ENCODE data around the gene ULK3.
A peak's percentile ranks its signal among the peaks of the same experiment; 100 is the strongest.

Gene ULK3

GRCh38 chr15:74850393-74850792, 7.4 kb upstream of the ULK3 start:
- H3K4me3 ChIP-seq (ENCODE audit: low read depth, low read length) = no peak overlapping the region
- TF ChIP-seq, protein P1, sequence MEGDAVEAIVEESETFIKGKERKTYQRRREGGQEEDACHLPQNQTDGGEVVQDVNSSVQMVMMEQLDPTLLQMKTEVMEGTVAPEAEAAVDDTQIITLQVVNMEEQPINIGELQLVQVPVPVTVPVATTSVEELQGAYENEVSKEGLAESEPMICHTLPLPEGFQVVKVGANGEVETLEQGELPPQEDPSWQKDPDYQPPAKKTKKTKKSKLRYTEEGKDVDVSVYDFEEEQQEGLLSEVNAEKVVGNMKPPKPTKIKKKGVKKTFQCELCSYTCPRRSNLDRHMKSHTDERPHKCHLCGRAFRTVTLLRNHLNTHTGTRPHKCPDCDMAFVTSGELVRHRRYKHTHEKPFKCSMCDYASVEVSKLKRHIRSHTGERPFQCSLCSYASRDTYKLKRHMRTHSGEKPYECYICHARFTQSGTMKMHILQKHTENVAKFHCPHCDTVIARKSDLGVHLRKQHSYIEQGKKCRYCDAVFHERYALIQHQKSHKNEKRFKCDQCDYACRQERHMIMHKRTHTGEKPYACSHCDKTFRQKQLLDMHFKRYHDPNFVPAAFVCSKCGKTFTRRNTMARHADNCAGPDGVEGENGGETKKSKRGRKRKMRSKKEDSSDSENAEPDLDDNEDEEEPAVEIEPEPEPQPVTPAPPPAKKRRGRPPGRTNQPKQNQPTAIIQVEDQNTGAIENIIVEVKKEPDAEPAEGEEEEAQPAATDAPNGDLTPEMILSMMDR (IDR thresholded peaks at IDR 0.05; ENCODE audit: insufficient read depth, low read depth, low read length, missing control alignments) = no peak
- no peak for DNase-seq (ENCODE audit: low read depth)

GRCh38 chr15:74847432-74847831, 4.5 kb upstream of the ULK3 start:
- TF ChIP-seq, protein P1 (IDR thresholded peaks at IDR 0.05; ENCODE audit: insufficient read depth, low read depth, low read length, missing control alignments) = no peak
- no peak overlapping the region for H3K4me3 ChIP-seq (ENCODE audit: low read depth, low read length)
- no peak for DNase-seq (ENCODE audit: low read depth)

DNA sequence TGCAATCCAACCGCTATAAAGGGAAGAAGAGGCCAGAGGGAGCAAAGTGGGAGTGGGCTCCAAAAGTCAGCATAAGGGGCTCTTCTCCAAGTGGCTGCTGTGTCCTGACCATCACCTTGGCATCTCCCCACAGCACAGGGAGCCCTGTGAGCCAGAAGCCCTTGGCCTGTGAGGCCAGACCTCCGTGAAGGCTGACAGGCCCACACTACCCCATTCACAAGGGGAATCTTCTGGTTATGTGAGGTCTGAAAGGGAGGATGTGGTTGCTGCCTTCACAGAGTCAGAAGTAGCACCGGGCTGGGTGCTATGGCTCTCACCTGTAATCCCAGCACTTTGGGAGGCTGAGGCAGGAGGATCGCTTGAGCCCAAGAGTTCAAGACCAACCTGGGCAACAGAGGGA, 2.6 kb upstream of the ULK3 start:
- TF ChIP-seq, protein P1 (IDR thresholded peaks at IDR 0.05; ENCODE audit: insufficient read depth, low read depth, low read length, missing control alignments) = no peak
- no peak for DNase-seq (ENCODE audit: low read depth)
- H3K4me3 ChIP-seq (ENCODE audit: low read depth, low read length) = no peak overlapping the region

GRCh38 chr15:74845208-74845568, 2.2 kb upstream of the ULK3 start:
- DNase-seq (ENCODE audit: low read depth) = no peak
- no peak overlapping the region for H3K4me3 ChIP-seq (ENCODE audit: low read depth, low read length)
- TF ChIP-seq, protein P1 (IDR thresholded peaks at IDR 0.05; ENCODE audit: insufficient read depth, low read depth, low read length, missing control alignments) = no peak

GRCh38 chr15:74844319-74845207, 1.6 kb upstream of the ULK3 start:
- DNase-seq (ENCODE audit: low read depth) = no peak
- TF ChIP-seq, protein P1 (IDR thresholded peaks at IDR 0.05; ENCODE audit: insufficient read depth, low read depth, low read length, missing control alignments) = no peak
- H3K4me3 ChIP-seq (ENCODE audit: low read depth, low read length) = no peak overlapping the region

DNA sequence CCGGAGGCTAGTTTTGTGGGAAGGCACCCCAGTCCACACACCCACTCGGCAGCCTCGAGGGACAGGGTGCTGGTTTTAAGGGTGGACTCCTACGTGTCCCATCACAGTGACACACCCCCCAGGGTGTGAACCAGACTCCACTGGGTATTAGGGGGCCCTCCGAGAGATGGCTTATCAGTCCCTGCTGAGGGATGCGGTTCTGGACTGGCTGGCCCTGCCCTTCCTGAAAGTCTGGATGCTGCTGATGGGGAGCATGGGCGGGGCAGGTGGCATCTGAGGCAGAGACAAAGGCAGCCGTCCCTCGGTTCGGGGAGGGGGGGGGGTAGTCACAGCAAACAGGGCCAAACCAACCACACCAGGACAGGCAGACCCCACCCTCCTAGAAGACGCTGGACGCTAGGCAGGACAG, 939 bp upstream of the ULK3 start:
- H3K4me3 ChIP-seq (ENCODE audit: low read depth, low read length) = peak overlapping the region; percentile 49; the same call in 1 of the 2 replicates
- no peak for DNase-seq (ENCODE audit: low read depth)
- TF ChIP-seq, protein P1 (IDR thresholded peaks at IDR 0.05; ENCODE audit: insufficient read depth, low read depth, low read length, missing control alignments) = no peak

DNA sequence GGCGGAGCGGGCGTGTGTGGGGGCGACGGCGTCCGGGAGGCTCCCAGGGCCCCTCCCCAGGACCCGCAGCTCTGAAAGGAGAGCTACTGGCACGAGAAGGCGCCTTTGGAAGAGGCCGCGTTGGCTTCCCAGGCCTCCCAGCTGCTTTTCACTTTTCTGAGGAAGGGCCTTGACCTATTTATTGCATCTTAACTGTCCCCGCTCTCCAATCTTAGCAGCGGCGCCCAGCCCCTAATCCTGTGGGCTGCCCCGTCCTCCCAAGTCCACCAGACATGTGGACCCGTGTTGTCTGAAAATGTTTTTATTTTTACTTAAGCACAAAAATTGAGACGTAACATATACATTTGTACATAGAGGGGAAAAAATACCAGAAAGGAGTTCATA, 481 bp upstream of the ULK3 start:
- H3K4me3 ChIP-seq (ENCODE audit: low read depth, low read length) = peak overlapping the region; percentile 49
- DNase-seq (ENCODE audit: low read depth) = no peak
- TF ChIP-seq, protein P1 (IDR thresholded peaks at IDR 0.05; ENCODE audit: insufficient read depth, low read depth, low read length, missing control alignments) = no peak
